OCI-LY3 (cell line): ENCODE measurements around the gene FGF22.
A peak's percentile ranks its signal among the peaks of the same experiment; 100 is the strongest.

Source experiments
- H2AFZ ChIP-seq: fragments of 200-600, 300-600 bp; shearing (Covaris generic); 2 replicates; pipeline ENCODE4 v1.6.0; 2014; ENCODE audit warnings: antibody characterized with exemption, low read depth, low read length
- H3K27ac ChIP-seq: fragments of 200-600, 300-600 bp; sonication (generic); 2 replicates; pipeline ENCODE4 v1.5.1; 2014; ENCODE audit warnings: mild to moderate bottlenecking, low read length, moderate library complexity, mixed read lengths
- H3K27me3 ChIP-seq: fragments of 200-600, 300-600 bp; sonication (generic); 2 replicates; pipeline ENCODE4 v1.6.1; 2014; ENCODE audit warnings: low read depth, low read length, mixed read lengths
- H3K36me3 ChIP-seq: fragments of 200-600, 300-600 bp; sonication (generic); replicated peaks from 2 replicates; pipeline ENCODE3; 2014; ENCODE audit warnings: low read depth, low read length, mixed read lengths
- H3K4me1 ChIP-seq: fragments of 300-600, 200-600 bp; sonication (generic); 2 replicates; pipeline ENCODE4 v1.6.1; 2014; ENCODE audit warnings: low read length, mixed read lengths
- H3K4me2 ChIP-seq: fragments of 200-600, 300-600 bp; sonication (generic); 2 replicates; pipeline ENCODE4 v1.6.1; 2014; ENCODE audit warnings: low read length, mixed read lengths
- H3K4me3 ChIP-seq: fragments of 300-600, 200-600 bp; sonication (generic); 2 replicates; pipeline ENCODE4 v1.5.1; 2014; ENCODE audit warnings: antibody characterized with exemption, mild to moderate bottlenecking, low read length, moderate library complexity
- H3K79me2 ChIP-seq: fragments of 300-600, 200-600 bp; shearing (Covaris generic); 2 replicates; pipeline ENCODE4 v1.6.1; 2014; ENCODE audit warnings: mild to moderate bottlenecking, low read length, mixed read lengths
- H3K9ac ChIP-seq: fragments of 300-600, 200-600 bp; shearing (Covaris generic); 2 replicates; pipeline ENCODE4 v1.6.0; 2014; ENCODE audit warnings: mild to moderate bottlenecking, low read length, moderate library complexity
- H3K9me3 ChIP-seq: fragments of 200-600, 300-600 bp; shearing (Covaris generic); 2 replicates; pipeline ENCODE4 v1.6.1; 2014; ENCODE audit warnings: low read length, mixed read lengths; ENCODE audit not compliant: insufficient read depth
- H4K20me1 ChIP-seq: fragments of 200-600, 300-600 bp; sonication (generic); 2 replicates; pipeline ENCODE4 v1.6.1; 2016; ENCODE audit warnings: low read length, mixed read lengths; ENCODE audit not compliant: insufficient read depth
- CTCF ChIP-seq: fragments of 200-600, 300-600 bp; sonication (generic); IDR thresholded peaks from 2 replicates; pipeline ENCODE4 v1.5.1; 2014; ENCODE audit warnings: antibody characterized with exemption, low read length, low read depth
- EZH2phosphoT487 ChIP-seq: fragments of 200-600 bp; shearing (Covaris generic); IDR thresholded peaks from 2 replicates; pipeline ENCODE4 v1.6.1; 2018; ENCODE audit warnings: antibody characterized with exemption, mixed run types, low read depth

Gene FGF22

DNA sequence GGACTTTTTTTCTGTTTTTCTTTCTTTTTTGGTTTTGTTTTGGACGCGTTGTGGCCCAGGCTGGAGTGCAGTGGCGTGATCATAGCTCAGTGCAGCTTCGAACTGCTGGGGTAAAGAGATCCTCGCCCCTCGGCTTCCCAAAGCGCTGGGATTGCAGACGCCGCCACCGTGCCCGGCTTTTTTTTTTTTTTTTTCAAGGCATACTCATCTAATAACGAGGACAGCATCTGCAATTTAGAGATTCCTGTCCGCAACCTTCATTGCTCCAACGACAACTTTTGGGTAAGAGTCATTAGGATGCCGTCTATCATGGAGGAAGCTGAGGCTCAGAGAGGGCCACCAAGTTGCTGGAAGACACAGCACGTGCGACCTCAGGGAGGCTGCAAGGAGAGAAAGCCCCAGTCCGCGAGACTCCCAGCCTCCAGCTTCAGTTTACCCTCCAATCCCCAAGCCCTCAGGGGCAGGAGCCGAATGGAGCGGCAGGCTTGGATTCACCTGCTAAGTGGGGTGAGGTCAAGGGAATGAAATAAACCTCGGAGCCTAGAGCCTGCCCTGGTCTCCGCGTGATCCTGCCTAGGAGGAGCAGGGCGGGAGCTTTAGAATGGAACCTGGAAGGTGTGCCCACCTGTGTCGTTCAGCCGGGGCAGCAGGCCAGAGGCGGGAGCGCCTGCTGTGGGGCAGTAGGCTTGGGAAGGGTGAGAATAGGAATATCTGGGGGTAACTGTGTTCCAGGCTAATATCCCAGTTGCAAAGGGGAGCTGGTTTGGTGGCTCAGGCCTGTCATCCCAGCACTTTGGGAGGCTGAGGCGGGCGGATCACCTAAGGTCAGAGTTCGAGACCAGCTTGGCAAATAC is 5.7 kb upstream of the FGF22 start:
- H3K9me3 ChIP-seq = no peaks in the 10 kb centered on the region
- no peaks in the 10 kb centered on the region for H3K27me3 ChIP-seq
- H3K79me2 ChIP-seq = peaks cover 40% of the 10 kb centered on the region
- peak overlapping the region; percentile 86 for H3K4me2 ChIP-seq
- H3K9ac ChIP-seq = peak overlapping the region; percentile 69
- H2AFZ ChIP-seq = peak overlapping the region; percentile 53; the same call in 1 of the 2 replicates
- peak overlapping the region; percentile 92 for H3K4me3 ChIP-seq
- peaks cover 11% of the 10 kb centered on the region for H3K4me1 ChIP-seq
- no peak for TF ChIP-seq EZH2phosphoT487
- TF ChIP-seq CTCF = no peak
- H4K20me1 ChIP-seq = no peaks in the 10 kb centered on the region
- H3K27ac ChIP-seq = no peak overlapping the region
- peaks cover 7% of the 10 kb centered on the region for H3K36me3 ChIP-seq

GRCh38 chr19:634975-635652 is 4.6 kb upstream of the FGF22 start:
- no peak for TF ChIP-seq EZH2phosphoT487
- no peak for TF ChIP-seq CTCF
- Histone ChIP-seq H4K20me1 (no peaks in the 10 kb centered on the region), H3K4me3 (no peak overlapping the region), H3K9ac (no peak overlapping the region), H3K36me3 (peaks cover 5% of the 10 kb centered on the region), H3K9me3 (no peaks in the 10 kb centered on the region), H3K27ac (no peak overlapping the region), H3K4me2 (no peak overlapping the region), H2AFZ (no peak overlapping the region), H3K79me2 (peaks cover 35% of the 10 kb centered on the region), H3K27me3 (no peaks in the 10 kb centered on the region), H3K4me1 (peaks cover 11% of the 10 kb centered on the region)

DNA sequence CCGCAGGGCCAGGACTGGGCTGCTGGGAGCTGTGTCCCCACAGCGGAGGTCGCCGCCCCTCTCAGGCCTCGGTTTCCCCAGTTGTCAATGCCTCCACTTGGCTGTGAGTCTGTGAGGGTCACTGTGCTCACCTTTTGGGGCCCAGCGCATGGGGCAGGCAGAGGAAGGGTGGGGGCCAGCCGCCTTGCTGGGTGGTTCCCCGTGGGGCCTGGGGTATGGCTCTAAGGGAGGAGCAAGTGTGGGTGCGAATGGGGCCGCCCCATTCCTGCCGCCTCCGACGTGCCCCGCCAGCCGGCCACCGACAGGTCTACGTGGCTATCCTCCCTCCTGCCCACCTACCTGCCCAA is 800 bp upstream of the FGF22 start:
- no peak overlapping the region for H3K27ac ChIP-seq
- H3K9me3 ChIP-seq = no peaks in the 10 kb centered on the region
- H3K36me3 ChIP-seq = no peaks in the 10 kb centered on the region
- H2AFZ ChIP-seq = no peak overlapping the region
- H3K4me3 ChIP-seq = no peak overlapping the region
- H3K4me2 ChIP-seq = no peak overlapping the region
- H3K27me3 ChIP-seq = no peaks in the 10 kb centered on the region
- peaks cover 6% of the 10 kb centered on the region for H3K4me1 ChIP-seq
- H4K20me1 ChIP-seq = no peaks in the 10 kb centered on the region
- no peak for TF ChIP-seq EZH2phosphoT487
- no peak for TF ChIP-seq CTCF
- H3K9ac ChIP-seq = no peak overlapping the region
- H3K79me2 ChIP-seq = peaks cover 4% of the 10 kb centered on the region; the same call in 1 of the 2 replicates

GRCh38 chr19:640161-640558 is 481 bp downstream of the FGF22 start:
- Histone ChIP-seq H3K4me1 (no peaks in the 10 kb centered on the region), H4K20me1 (0 out of 2 replicates have a peak, but pooled peaks cover 2% of the 10 kb centered on the region), H3K79me2 (no peaks in the 10 kb centered on the region), H3K9me3 (no peaks in the 10 kb centered on the region), H3K9ac (no peak overlapping the region), H3K27ac (no peak overlapping the region), H3K27me3 (no peaks in the 10 kb centered on the region), H2AFZ (no peak overlapping the region), H3K4me2 (no peak overlapping the region), H3K36me3 (peaks cover 9% of the 10 kb centered on the region), H3K4me3 (no peak overlapping the region)
- no peak for TF ChIP-seq EZH2phosphoT487
- no peak for TF ChIP-seq CTCF
